HG03066 (cell line): Measurements from ENCODE around the gene KIAA0232.

Experiments
- ATAC-seq: cut with Tn5 transposase; IDR thresholded peaks from one replicate; pipeline ENCODE4 v1.9.1; 2021; ENCODE audit warnings: low read depth; ENCODE audit not compliant: unreplicated experiment

The KIAA0232 gene

GRCh38 chr4:6840062-6840976, 57.8 kb downstream of the KIAA0232 start:
- no peak for ATAC-seq

GRCh38 chr4:6845027-6845426, 62.5 kb downstream of the KIAA0232 start:
- no peak for ATAC-seq

GRCh38 chr4:6845574-6845973, 63.0 kb downstream of the KIAA0232 start:
- no peak for ATAC-seq

GRCh38 chr4:6847178-6847577, 64.7 kb downstream of the KIAA0232 start:
- ATAC-seq = no peak

GRCh38 chr4:6848717-6849305, 66.3 kb downstream of the KIAA0232 start:
- ATAC-seq = no peak

GRCh38 chr4:6849691-6850090, 67.2 kb downstream of the KIAA0232 start:
- ATAC-seq = no peak

- ATAC-seq = no peak
Measured at GRCh38 chr4:6851431-6851830, 68.9 kb downstream of the KIAA0232 start.

- no peak for ATAC-seq
Measured at GRCh38 chr4:6851962-6852361, 69.4 kb downstream of the KIAA0232 start.

- no peak for ATAC-seq
Measured at GRCh38 chr4:6852582-6852981, 70.1 kb downstream of the KIAA0232 start.

- ATAC-seq = no peak
Measured at GRCh38 chr4:6854098-6854744, 71.7 kb downstream of the KIAA0232 start.

- peak; percentile 95 for ATAC-seq
Measured at GRCh38 chr4:6855692-6856297, 73.3 kb downstream of the KIAA0232 start.

- no peak for ATAC-seq
Measured at GRCh38 chr4:6856391-6856790, 73.9 kb downstream of the KIAA0232 start.

- ATAC-seq = no peak
Measured at GRCh38 chr4:6857009-6857882, 74.7 kb downstream of the KIAA0232 start.

- ATAC-seq = no peak
Measured at GRCh38 chr4:6858997-6859396, 76.5 kb downstream of the KIAA0232 start.

- ATAC-seq = no peak
Measured at GRCh38 chr4:6859543-6859942, 77.0 kb downstream of the KIAA0232 start.

GRCh38 chr4:6868386-6868785, 85.9 kb downstream of the KIAA0232 start:
- ATAC-seq = no peak

GRCh38 chr4:6869944-6870343, 87.4 kb downstream of the KIAA0232 start:
- ATAC-seq = no peak

GRCh38 chr4:6873291-6873690, 90.8 kb downstream of the KIAA0232 start:
- ATAC-seq = no peak

- ATAC-seq = no peak
Measured at GRCh38 chr4:6873792-6874461, 91.4 kb downstream of the KIAA0232 start.

- ATAC-seq = no peak
Measured at GRCh38 chr4:6874981-6875380, 92.5 kb downstream of the KIAA0232 start.
